Endometrium (tissue), 2 donors: ENCODE data around the gene TSPAN14.

Source experiments
- FAIRE-seq: peaks from 2 replicates; lab custom pipeline; 2012; peaks lifted over from hg19 to GRCh38; lab: Jason Lieb, UNC
- donor health status: control.
- donor health status: control.

TSPAN14 gene

GRCh38 chr10:80504158-80504811 lies 50.2 kb downstream of the TSPAN14 start:
- no peak for FAIRE-seq

GRCh38 chr10:80504897-80505465 lies 50.9 kb downstream of the TSPAN14 start:
- no peak for FAIRE-seq

GRCh38 chr10:80506189-80506575 lies 52.1 kb downstream of the TSPAN14 start:
- no peak for FAIRE-seq

- no peak for FAIRE-seq
Observed at GRCh38 chr10:80506836-80507487, 52.9 kb downstream of the TSPAN14 start.

- no peak for FAIRE-seq
Observed at GRCh38 chr10:80509108-80509402, 54.9 kb downstream of the TSPAN14 start.

GRCh38 chr10:80509403-80510161 lies 55.5 kb downstream of the TSPAN14 start:
- FAIRE-seq: no peak

- no peak for FAIRE-seq
Observed at GRCh38 chr10:80512031-80512526, 58.0 kb downstream of the TSPAN14 start.

- FAIRE-seq: no peak
Observed at GRCh38 chr10:80513106-80513505, 59.0 kb downstream of the TSPAN14 start.

GRCh38 chr10:80515511-80515910 lies 61.4 kb downstream of the TSPAN14 start:
- FAIRE-seq: no peak

- no peak for FAIRE-seq
Observed at GRCh38 chr10:80515941-80516340, 61.8 kb downstream of the TSPAN14 start.

GRCh38 chr10:80516506-80517075 lies 62.5 kb downstream of the TSPAN14 start:
- FAIRE-seq: no peak

- no peak for FAIRE-seq
Observed at GRCh38 chr10:80517416-80518142, 63.5 kb downstream of the TSPAN14 start.

- FAIRE-seq: no peak
Observed at GRCh38 chr10:80518143-80518806, 64.2 kb downstream of the TSPAN14 start.

GRCh38 chr10:80518807-80519360 lies 64.8 kb downstream of the TSPAN14 start:
- FAIRE-seq: no peak

GRCh38 chr10:80519936-80520650 lies 66.0 kb downstream of the TSPAN14 start:
- no peak for FAIRE-seq

GRCh38 chr10:80520661-80521470 lies 66.8 kb downstream of the TSPAN14 start:
- no peak for FAIRE-seq

- no peak for FAIRE-seq
Observed at GRCh38 chr10:80522756-80523363, 68.8 kb downstream of the TSPAN14 start.

GRCh38 chr10:80523773-80524172 lies 69.7 kb downstream of the TSPAN14 start:
- FAIRE-seq: no peak
